ENCODE results near the gene ALDH1A2.

ALDH1A2 gene

GRCh38 chr15:57931570-57931969 is 133.9 kb downstream of the ALDH1A2 start:
- H3K4me3 ChIP-seq (ENCODE audit: low read length) = no peak overlapping the region
- no peaks in the 10 kb centered on the region for H3K36me3 ChIP-seq (ENCODE audit: control insufficient read depth, insufficient read depth, low read length, severe bottlenecking)
- H3K27me3 ChIP-seq (replicated peaks; ENCODE audit: control insufficient read depth, insufficient read depth, low read length) = peaks cover 35% of the 10 kb centered on the region
- no peaks in the 10 kb centered on the region for H3K9me3 ChIP-seq (ENCODE audit: control insufficient read depth, low read length)
- no peak for DNase-seq (ENCODE audit: low read depth)
- no peak overlapping the region for H3K9ac ChIP-seq (ENCODE audit: low read length)
- H3K4me1 ChIP-seq (ENCODE audit: control insufficient read depth, insufficient read depth, low read length) = no peaks in the 10 kb centered on the region

- no peak for DNase-seq (ENCODE audit: low read depth)
- Histone ChIP-seq H3K4me3 (ENCODE audit: low read length) (no peak overlapping the region), H3K27me3 (replicated peaks; ENCODE audit: control insufficient read depth, insufficient read depth, low read length) (peaks cover 30% of the 10 kb centered on the region), H3K4me1 (ENCODE audit: control insufficient read depth, insufficient read depth, low read length) (peaks cover 27% of the 10 kb centered on the region), H3K36me3 (ENCODE audit: control insufficient read depth, insufficient read depth, low read length, severe bottlenecking) (no peaks in the 10 kb centered on the region), H3K9me3 (ENCODE audit: control insufficient read depth, low read length) (no peaks in the 10 kb centered on the region), H3K9ac (ENCODE audit: low read length) (no peak overlapping the region)
These were observed 138.3 kb downstream of the ALDH1A2 start for GRCh38 chr15:57927091-57927631.

- Histone ChIP-seq H3K4me3 (ENCODE audit: low read length) (no peak overlapping the region), H3K4me1 (ENCODE audit: control insufficient read depth, insufficient read depth, low read length) (peaks cover 42% of the 10 kb centered on the region), H3K36me3 (ENCODE audit: control insufficient read depth, insufficient read depth, low read length, severe bottlenecking) (no peaks in the 10 kb centered on the region), H3K9ac (ENCODE audit: low read length) (no peak overlapping the region), H3K27me3 (replicated peaks; ENCODE audit: control insufficient read depth, insufficient read depth, low read length) (peaks cover 15% of the 10 kb centered on the region), H3K9me3 (ENCODE audit: control insufficient read depth, low read length) (no peaks in the 10 kb centered on the region)
- no peak for DNase-seq (ENCODE audit: low read depth)
These were observed 139.9 kb downstream of the ALDH1A2 start for GRCh38 chr15:57925650-57926049.

- Histone ChIP-seq H3K27me3 (replicated peaks; ENCODE audit: control insufficient read depth, insufficient read depth, low read length) (peaks cover 9% of the 10 kb centered on the region), H3K9ac (ENCODE audit: low read length) (no peak overlapping the region), H3K4me3 (ENCODE audit: low read length) (no peak overlapping the region), H3K36me3 (ENCODE audit: control insufficient read depth, insufficient read depth, low read length, severe bottlenecking) (no peaks in the 10 kb centered on the region), H3K4me1 (ENCODE audit: control insufficient read depth, insufficient read depth, low read length) (peaks cover 51% of the 10 kb centered on the region), H3K9me3 (ENCODE audit: control insufficient read depth, low read length) (no peaks in the 10 kb centered on the region)
- DNase-seq (ENCODE audit: low read depth) = no peak
These were observed 140.9 kb downstream of the ALDH1A2 start for GRCh38 chr15:57924598-57924997.

GRCh38 chr15:57923750-57924149 is 141.8 kb downstream of the ALDH1A2 start:
- no peaks in the 10 kb centered on the region for H3K9me3 ChIP-seq (ENCODE audit: control insufficient read depth, low read length)

GRCh38 chr15:57923306-57923705 is 142.2 kb downstream of the ALDH1A2 start:
- Histone ChIP-seq H3K4me1 (ENCODE audit: control insufficient read depth, insufficient read depth, low read length) (peaks cover 51% of the 10 kb centered on the region), H3K9ac (ENCODE audit: low read length) (peak overlapping the region; percentile 45), H3K9me3 (ENCODE audit: control insufficient read depth, low read length) (no peaks in the 10 kb centered on the region), H3K4me3 (ENCODE audit: low read length) (peak overlapping the region; percentile 27), H3K27me3 (replicated peaks; ENCODE audit: control insufficient read depth, insufficient read depth, low read length) (peaks cover 9% of the 10 kb centered on the region), H3K36me3 (ENCODE audit: control insufficient read depth, insufficient read depth, low read length, severe bottlenecking) (no peaks in the 10 kb centered on the region)
- DNase-seq (ENCODE audit: low read depth) = peak; percentile 65

More at GRCh38 chr15:57923750-57924149, 141.8 kb downstream of the ALDH1A2 start:
- H3K4me3 ChIP-seq (ENCODE audit: low read length) = no peak overlapping the region
- H3K9ac ChIP-seq (ENCODE audit: low read length) = peak overlapping the region; percentile 22
- peaks cover 9% of the 10 kb centered on the region for H3K27me3 ChIP-seq (replicated peaks; ENCODE audit: control insufficient read depth, insufficient read depth, low read length)
- H3K36me3 ChIP-seq (ENCODE audit: control insufficient read depth, insufficient read depth, low read length, severe bottlenecking) = no peaks in the 10 kb centered on the region
- no peak for DNase-seq (ENCODE audit: low read depth)
- peaks cover 51% of the 10 kb centered on the region for H3K4me1 ChIP-seq (ENCODE audit: control insufficient read depth, insufficient read depth, low read length)

- peak overlapping the region; percentile 45 for H3K9ac ChIP-seq (ENCODE audit: low read length)
- H3K4me3 ChIP-seq (ENCODE audit: low read length) = peak overlapping the region; percentile 27
- DNase-seq (ENCODE audit: low read depth) = no peak
- H3K4me1 ChIP-seq (ENCODE audit: control insufficient read depth, insufficient read depth, low read length) = peaks cover 51% of the 10 kb centered on the region
- H3K36me3 ChIP-seq (ENCODE audit: control insufficient read depth, insufficient read depth, low read length, severe bottlenecking) = no peaks in the 10 kb centered on the region
- H3K9me3 ChIP-seq (ENCODE audit: control insufficient read depth, low read length) = no peaks in the 10 kb centered on the region
- H3K27me3 ChIP-seq (replicated peaks; ENCODE audit: control insufficient read depth, insufficient read depth, low read length) = peaks cover 12% of the 10 kb centered on the region
These were observed 142.7 kb downstream of the ALDH1A2 start for GRCh38 chr15:57922776-57923175.

GRCh38 chr15:57921371-57921770 is 144.1 kb downstream of the ALDH1A2 start:
- H3K27me3 ChIP-seq (replicated peaks; ENCODE audit: control insufficient read depth, insufficient read depth, low read length) = peaks cover 9% of the 10 kb centered on the region
- peak; percentile 15 for DNase-seq (ENCODE audit: low read depth)
- peak overlapping the region; percentile 12 for H3K4me3 ChIP-seq (ENCODE audit: low read length)
- no peak overlapping the region for H3K9ac ChIP-seq (ENCODE audit: low read length)
- no peaks in the 10 kb centered on the region for H3K9me3 ChIP-seq (ENCODE audit: control insufficient read depth, low read length)
- peaks cover 51% of the 10 kb centered on the region for H3K4me1 ChIP-seq (ENCODE audit: control insufficient read depth, insufficient read depth, low read length)
- no peaks in the 10 kb centered on the region for H3K36me3 ChIP-seq (ENCODE audit: control insufficient read depth, insufficient read depth, low read length, severe bottlenecking)

GRCh38 chr15:57920911-57921310 is 144.6 kb downstream of the ALDH1A2 start:
- no peak for DNase-seq (ENCODE audit: low read depth)
- Histone ChIP-seq H3K9ac (ENCODE audit: low read length) (no peak overlapping the region), H3K27me3 (replicated peaks; ENCODE audit: control insufficient read depth, insufficient read depth, low read length) (peaks cover 9% of the 10 kb centered on the region), H3K9me3 (ENCODE audit: control insufficient read depth, low read length) (no peaks in the 10 kb centered on the region), H3K4me1 (ENCODE audit: control insufficient read depth, insufficient read depth, low read length) (peaks cover 51% of the 10 kb centered on the region), H3K36me3 (ENCODE audit: control insufficient read depth, insufficient read depth, low read length, severe bottlenecking) (no peaks in the 10 kb centered on the region), H3K4me3 (ENCODE audit: low read length) (peak overlapping the region; percentile 12)

GRCh38 chr15:57919754-57920153 is 145.8 kb downstream of the ALDH1A2 start:
- Histone ChIP-seq H3K4me3 (ENCODE audit: low read length) (no peak overlapping the region), H3K36me3 (ENCODE audit: control insufficient read depth, insufficient read depth, low read length, severe bottlenecking) (no peaks in the 10 kb centered on the region)

GRCh38 chr15:57917998-57918397 is 147.5 kb downstream of the ALDH1A2 start:
- H3K4me1 ChIP-seq (ENCODE audit: control insufficient read depth, insufficient read depth, low read length) = peaks cover 39% of the 10 kb centered on the region
- no peak for DNase-seq (ENCODE audit: low read depth)
- no peak overlapping the region for H3K4me3 ChIP-seq (ENCODE audit: low read length)
- no peaks in the 10 kb centered on the region for H3K9me3 ChIP-seq (ENCODE audit: control insufficient read depth, low read length)
- H3K27me3 ChIP-seq (replicated peaks; ENCODE audit: control insufficient read depth, insufficient read depth, low read length) = peaks cover 9% of the 10 kb centered on the region
- H3K9ac ChIP-seq (ENCODE audit: low read length) = no peak overlapping the region
- H3K36me3 ChIP-seq (ENCODE audit: control insufficient read depth, insufficient read depth, low read length, severe bottlenecking) = no peaks in the 10 kb centered on the region

More at GRCh38 chr15:57919754-57920153, 145.8 kb downstream of the ALDH1A2 start:
- peaks cover 9% of the 10 kb centered on the region for H3K27me3 ChIP-seq (replicated peaks; ENCODE audit: control insufficient read depth, insufficient read depth, low read length)
- H3K9me3 ChIP-seq (ENCODE audit: control insufficient read depth, low read length) = no peaks in the 10 kb centered on the region
- H3K9ac ChIP-seq (ENCODE audit: low read length) = no peak overlapping the region
- peaks cover 55% of the 10 kb centered on the region for H3K4me1 ChIP-seq (ENCODE audit: control insufficient read depth, insufficient read depth, low read length)
- no peak for DNase-seq (ENCODE audit: low read depth)

- H3K27me3 ChIP-seq (replicated peaks; ENCODE audit: control insufficient read depth, insufficient read depth, low read length) = peaks cover 12% of the 10 kb centered on the region
- H3K9me3 ChIP-seq (ENCODE audit: control insufficient read depth, low read length) = no peaks in the 10 kb centered on the region
- no peak overlapping the region for H3K9ac ChIP-seq (ENCODE audit: low read length)
- no peak overlapping the region for H3K4me3 ChIP-seq (ENCODE audit: low read length)
- DNase-seq (ENCODE audit: low read depth) = no peak
- peaks cover 26% of the 10 kb centered on the region for H3K4me1 ChIP-seq (ENCODE audit: control insufficient read depth, insufficient read depth, low read length)
- H3K36me3 ChIP-seq (ENCODE audit: control insufficient read depth, insufficient read depth, low read length, severe bottlenecking) = no peaks in the 10 kb centered on the region
These were observed 148.8 kb downstream of the ALDH1A2 start for GRCh38 chr15:57916695-57917094.

Measured in adipocyte (in vitro differentiated cells).